Lower leg skin (tissue), 3 donors: Measurements from ENCODE around the gene LRRC75B.
"Not testable (repeated sequence)": the region's sequence is repeated elsewhere in the genome, so short reads cannot be mapped to it uniquely, and the experiment has no call there.

Experiments used
- CTCF ChIP-seq, 3 donors: fragments of 450-650 bp; IDR thresholded peaks; one replicate each; pipeline ENCODE4 v1.5.1; 2016; ENCODE audit warnings: antibody characterized with exemption in 3 of 3, mild to moderate bottlenecking in 3 of 3, moderate library complexity in 2 of 3
- POLR2A ChIP-seq, 2 donors: fragments of 450-650 bp; IDR thresholded peaks; one replicate each; pipeline ENCODE4 v1.6.1; 2016 to 2017; ENCODE audit warnings: antibody characterized with exemption in 2 of 2, mild to moderate bottlenecking in 1 of 2, moderate library complexity in 1 of 2

DNA sequence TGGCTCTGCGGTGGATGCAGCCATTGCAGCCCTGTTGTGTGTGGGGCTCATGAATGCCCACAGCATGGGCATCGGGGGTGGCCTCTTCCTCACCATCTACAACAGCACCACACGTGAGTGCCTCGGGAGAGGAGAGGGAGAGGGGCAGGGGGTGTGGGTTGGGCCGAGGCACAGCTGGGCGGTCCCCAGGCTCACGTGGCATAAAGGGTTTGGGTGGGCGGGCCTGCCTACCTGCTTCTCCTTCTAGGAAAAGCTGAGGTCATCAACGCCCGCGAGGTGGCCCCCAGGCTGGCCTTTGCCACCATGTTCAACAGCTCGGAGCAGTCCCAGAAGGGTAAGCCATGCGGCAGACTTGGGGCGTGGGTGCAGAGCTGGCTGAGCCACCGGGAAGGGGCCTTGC is 21.9 kb upstream of the LRRC75B start:
- not testable (repeated sequence) for TF ChIP-seq CTCF, POLR2A (IDR thresholded peaks at IDR 0.05)
